Hepatic stellate cell (primary cell): ENCODE measurements around the gene BCR.
A peak's percentile ranks its signal among the peaks of the same experiment; 100 is the strongest.
"Not testable (repeated sequence)": the region's sequence is repeated elsewhere in the genome, so short reads cannot be mapped to it uniquely, and the experiment has no call there.

Experiments
- DNase-seq: peaks from one replicate; pipeline ENCODE4 v3.0.0; 2011; ENCODE audit warnings: low spot score

Gene BCR

DNA sequence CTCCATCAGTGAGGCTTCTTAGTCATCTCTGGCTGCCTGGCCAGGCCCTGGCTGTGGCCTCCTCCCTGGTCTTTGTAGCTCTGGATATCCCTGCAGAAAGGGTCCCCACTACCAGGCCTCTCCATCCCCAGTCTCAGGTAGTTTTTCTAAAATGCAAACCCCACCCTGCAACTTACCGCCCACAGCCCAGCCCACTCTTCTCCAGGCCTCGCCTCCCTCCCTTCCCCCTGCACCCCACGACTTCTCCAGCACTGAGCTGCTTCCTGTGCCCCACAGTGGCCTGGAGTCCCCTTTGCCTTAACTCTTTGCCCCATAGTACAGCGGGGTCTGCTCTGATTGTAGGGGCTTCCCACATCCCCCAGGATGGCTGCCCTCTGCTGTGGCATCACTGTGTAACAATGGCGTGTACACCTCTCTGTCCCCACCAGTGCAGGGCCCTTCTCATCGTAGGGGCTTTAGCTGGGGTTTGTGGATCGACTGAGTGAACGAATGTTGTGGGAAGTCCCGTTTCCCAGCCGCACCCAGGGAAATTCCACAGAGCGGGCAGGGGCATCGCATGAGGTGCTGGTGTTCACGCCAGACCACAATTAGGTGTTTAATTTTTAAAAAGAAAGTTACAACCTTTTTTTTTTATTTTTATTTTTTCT lies 111.6 kb downstream of the BCR start:
- DNase-seq = no peak

DNA sequence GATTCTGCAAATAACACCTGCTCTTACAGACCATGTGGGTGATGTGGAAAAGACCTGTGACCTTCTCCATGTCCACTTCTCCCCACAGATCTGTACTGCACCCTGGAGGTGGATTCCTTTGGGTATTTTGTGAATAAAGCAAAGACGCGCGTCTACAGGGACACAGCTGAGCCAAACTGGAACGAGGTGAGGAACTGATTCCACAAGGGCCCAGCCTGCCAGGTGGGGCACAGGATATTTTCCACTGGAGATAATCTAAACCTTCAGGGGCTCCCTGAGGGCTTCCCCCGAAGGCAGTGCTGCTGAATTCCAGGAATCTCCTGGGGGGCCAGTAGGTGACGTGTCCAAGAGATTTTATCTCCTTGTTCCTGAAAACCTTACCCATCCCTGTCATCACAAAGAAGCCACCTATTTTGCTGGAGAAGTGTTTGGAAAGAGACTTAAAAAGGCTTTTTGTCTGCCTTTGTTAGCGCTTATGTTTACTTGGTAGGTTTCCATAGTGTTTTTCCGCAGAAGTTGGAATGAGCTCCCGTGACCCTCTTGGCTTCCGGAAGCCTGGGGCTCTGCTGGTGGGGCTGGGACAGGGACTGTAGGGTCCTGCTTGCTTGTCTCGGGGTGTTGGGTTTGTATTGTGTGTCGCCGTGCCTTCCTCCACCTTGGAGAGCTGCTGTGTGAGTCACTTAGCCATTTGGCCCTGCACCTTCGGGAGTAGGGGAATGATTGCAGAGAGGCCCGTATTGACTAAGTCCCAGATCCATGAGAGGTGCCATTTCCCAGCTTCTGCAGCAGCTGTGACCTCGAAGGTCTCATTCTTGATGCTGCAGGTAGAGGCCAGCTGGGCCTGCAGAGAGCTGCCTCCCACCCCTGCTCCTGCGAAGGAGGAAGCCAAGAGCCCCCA lies 112.4 kb downstream of the BCR start:
- no peak for DNase-seq

DNA sequence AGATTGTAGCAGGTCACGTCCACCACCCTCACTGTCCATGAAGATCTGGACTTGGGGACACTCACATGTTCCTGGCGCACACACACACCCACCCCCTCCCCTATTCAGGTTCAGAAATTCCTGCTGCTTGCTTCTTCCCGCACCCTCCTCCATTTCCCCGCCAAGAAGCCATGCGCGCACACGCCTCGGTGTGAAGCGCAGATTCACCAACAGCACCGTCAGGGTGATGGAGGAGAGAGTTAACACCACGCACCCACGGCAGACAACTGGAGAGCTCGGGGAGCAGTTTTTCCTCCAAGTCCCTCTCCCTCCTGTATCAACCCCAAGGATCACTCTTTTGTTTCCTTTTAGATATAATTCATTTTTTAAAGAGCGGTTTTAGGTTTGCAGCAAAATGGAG lies 113.4 kb downstream of the BCR start:
- DNase-seq = no peak

DNA sequence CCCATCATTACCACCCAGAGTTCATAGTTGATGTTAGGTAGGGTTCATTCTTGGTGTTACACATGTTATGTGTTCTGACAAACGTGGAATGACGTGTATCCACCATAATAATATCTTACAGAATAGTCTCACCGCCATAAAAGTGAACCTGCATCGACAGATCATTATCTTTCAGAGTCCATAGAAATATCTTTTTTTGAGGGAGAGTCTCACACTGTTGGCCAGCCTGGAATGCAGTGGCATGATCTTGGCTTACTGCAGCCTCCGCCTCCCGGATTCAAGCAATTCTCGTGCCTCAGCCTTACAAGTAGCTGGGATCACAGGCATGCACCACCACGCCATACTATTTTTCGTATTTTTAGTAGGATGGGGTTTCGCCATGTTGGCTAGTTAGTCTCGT lies 113.9 kb downstream of the BCR start:
- DNase-seq = no peak

GRCh38 chr22:23300476-23300875 lies 120.2 kb downstream of the BCR start:
- DNase-seq = no peak

DNA sequence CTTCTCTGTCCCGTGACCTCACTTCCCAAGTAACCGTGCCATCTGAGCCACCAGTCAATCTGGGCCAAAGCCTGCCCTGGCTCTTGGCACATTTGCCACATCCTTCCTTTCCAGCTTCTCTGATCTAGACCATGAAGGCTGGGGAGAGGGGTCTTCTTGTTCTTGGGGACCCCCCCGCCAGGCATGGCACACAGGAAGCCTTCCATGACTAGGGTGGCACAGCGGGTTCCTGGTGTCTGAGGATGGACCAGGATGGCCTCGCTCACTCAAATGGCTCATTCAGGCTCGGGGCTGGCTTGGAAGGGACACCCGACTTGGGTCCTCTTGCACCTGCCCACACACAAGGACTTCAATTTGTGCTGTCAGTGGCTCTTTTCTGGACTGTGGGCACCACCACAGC lies 121.3 kb downstream of the BCR start:
- DNase-seq = no peak

DNA sequence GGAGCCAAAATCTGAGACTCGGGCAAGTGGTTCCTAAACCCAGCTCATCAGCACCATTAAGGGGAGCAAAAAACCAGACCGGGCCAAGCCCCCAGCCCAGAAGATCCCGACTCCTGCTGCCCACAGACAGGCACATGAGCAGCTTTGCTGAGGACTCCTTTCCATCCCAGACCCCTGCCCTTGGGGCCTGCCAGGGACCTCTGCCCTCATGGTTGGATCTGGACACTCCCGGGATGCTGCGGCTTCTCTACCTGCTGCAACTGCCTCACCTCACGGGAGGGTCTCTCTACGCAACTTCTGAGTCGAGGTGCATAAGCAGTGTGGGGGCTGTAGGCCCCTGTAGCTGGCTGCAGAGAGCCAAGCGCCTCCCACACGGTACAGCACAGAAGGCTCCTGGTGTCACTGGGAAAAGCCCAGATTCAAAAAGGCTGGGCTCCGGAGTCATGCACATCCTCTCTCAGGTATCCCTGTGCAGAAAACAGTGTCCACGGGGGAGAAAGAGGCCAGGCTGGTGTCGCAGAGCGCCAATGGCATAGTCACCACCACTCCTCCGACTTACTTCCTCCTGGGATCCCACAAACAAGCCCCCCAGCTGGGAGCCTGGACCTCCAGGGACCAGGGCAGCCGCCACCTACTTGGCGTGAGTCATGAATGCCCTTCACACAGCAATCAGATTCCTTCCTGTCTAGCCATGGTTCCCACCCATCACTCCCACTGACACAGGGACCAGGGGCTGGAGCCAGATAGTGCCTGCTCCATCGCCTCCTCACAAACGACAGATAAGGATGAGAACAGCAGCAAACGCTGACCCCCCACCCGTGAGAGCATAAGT lies 122.1 kb downstream of the BCR start:
- no peak for DNase-seq

- DNase-seq = peak; percentile 74
Observed at GRCh38 chr22:23305321-23305910, 125.1 kb downstream of the BCR start.

GRCh38 chr22:23305922-23306374 lies 125.6 kb downstream of the BCR start:
- DNase-seq = peak; percentile 87

DNA sequence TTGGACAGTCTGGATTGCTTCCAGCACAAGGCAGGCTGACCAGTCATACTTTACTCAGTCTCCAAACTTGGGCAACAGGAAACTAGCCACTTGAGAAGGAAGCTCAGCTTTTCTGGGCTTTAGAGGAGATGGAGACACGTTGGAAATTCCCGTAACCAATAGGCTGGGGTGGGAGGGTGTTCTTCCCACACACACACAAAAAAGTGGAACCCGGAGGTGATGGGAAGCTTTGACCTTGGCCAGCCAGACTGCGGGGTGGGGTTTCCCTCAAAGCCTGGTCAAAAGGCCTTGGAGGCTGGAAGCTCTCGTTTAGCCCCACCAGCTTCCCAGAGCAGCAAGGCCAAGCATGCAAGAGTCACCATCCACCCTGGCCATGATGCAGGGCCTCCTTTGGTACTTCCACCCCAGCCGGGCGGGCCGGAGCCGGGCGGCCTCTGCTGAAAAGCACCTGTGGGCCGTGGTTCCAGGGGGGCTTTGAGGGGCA lies 126.2 kb downstream of the BCR start:
- DNase-seq = peak; percentile 72

- DNase-seq = no peak
Observed at GRCh38 chr22:23306926-23307325, 126.6 kb downstream of the BCR start.

- not testable (repeated sequence) for DNase-seq
Observed at GRCh38 chr22:23307511-23307910, 127.2 kb downstream of the BCR start.

DNA sequence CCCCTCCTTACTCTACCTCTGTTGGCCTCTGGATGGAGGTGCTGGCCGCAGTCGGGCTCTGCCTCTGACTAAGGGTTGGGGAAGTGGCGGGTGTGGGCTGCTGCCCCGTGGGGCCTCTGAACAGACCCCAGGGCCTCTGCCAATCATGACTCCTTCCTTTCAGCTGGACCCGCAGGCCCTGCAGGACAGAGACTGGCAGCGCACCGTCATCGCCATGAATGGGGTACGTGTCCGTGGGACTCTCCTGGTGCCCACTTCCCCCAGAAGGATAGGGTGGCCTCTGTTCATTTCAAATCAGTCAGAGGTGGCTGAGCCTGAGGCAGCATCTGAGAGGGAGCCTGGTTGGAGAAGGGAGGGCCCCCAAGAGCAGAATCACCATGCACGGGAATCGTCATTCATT lies 129.0 kb downstream of the BCR start:
- not testable (repeated sequence) for DNase-seq

- not testable (repeated sequence) for DNase-seq
Observed at GRCh38 chr22:23310443-23311097, 130.3 kb downstream of the BCR start.

- not testable (repeated sequence) for DNase-seq
Observed at GRCh38 chr22:23311635-23312420, 131.5 kb downstream of the BCR start.

GRCh38 chr22:23313791-23314567 lies 133.7 kb downstream of the BCR start:
- no peak for DNase-seq

GRCh38 chr22:23315341-23315917 lies 135.1 kb downstream of the BCR start:
- peak; percentile 64 for DNase-seq

DNA sequence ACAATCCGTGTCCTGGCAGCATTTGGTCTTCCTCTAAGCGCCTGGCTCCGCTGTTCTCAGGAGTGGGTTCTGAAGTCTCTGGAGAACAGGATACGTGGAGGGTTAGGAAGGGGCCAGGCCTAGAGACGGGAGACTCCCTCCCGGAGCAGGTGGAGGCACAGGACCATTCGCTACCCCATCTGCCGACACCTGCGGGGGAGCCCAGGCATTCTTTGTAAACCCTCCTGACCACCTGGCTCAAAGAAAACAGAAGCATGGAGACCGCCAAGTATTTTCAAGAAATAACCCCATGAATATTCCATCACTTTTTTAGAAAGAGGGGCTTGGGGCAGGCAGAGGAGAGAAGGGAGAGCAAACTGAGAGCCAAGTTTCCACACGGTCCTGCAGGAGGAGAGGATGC lies 136.3 kb downstream of the BCR start:
- not testable (repeated sequence) for DNase-seq

GRCh38 chr22:23318316-23318715 lies 138.0 kb downstream of the BCR start:
- DNase-seq = not testable (repeated sequence)
